ENCODE data around the gene PLPPR3.

The PLPPR3 gene

GRCh38 chr19:811506-812048 lies 10.2 kb downstream of the PLPPR3 start:
- peaks cover 9% of the 10 kb centered on the region for H3K9me3 Mint-ChIP-seq
- H3K4me3 Mint-ChIP-seq, result peak overlapping the region; percentile 14
- DNase-seq (no peak), ATAC-seq (no peak)
- H3K27ac Mint-ChIP-seq, result no peak overlapping the region
- no peaks in the 10 kb centered on the region for H3K27me3 Mint-ChIP-seq
- peaks cover 60% of the 10 kb centered on the region for H3K36me3 Mint-ChIP-seq (ENCODE audit: low read depth)
- peaks cover 7% of the 10 kb centered on the region for H3K4me1 Mint-ChIP-seq

GRCh38 chr19:810883-811489 lies 10.8 kb downstream of the PLPPR3 start:
- no peak for ATAC-seq
- Mint-ChIP-seq H3K4me1 (peaks cover 7% of the 10 kb centered on the region), H3K27me3 (no peaks in the 10 kb centered on the region), H3K27ac (no peak overlapping the region), H3K4me3 (no peak overlapping the region), H3K9me3 (peaks cover 3% of the 10 kb centered on the region), H3K36me3 (ENCODE audit: low read depth) (peaks cover 56% of the 10 kb centered on the region)
- DNase-seq, result no peak

GRCh38 chr19:810077-810855 lies 11.5 kb downstream of the PLPPR3 start:
- ATAC-seq, result no peak
- Mint-ChIP-seq H3K4me1 (peaks cover 7% of the 10 kb centered on the region), H3K36me3 (ENCODE audit: low read depth) (peaks cover 55% of the 10 kb centered on the region), H3K27me3 (no peaks in the 10 kb centered on the region), H3K9me3 (no peaks in the 10 kb centered on the region), H3K4me3 (no peak overlapping the region), H3K27ac (peak overlapping the region; percentile 27)
- no peak for DNase-seq

- Mint-ChIP-seq H3K27me3 (no peaks in the 10 kb centered on the region), H3K4me3 (no peak overlapping the region), H3K9me3 (no peaks in the 10 kb centered on the region), H3K27ac (no peak overlapping the region), H3K4me1 (peaks cover 9% of the 10 kb centered on the region), H3K36me3 (ENCODE audit: low read depth) (peaks cover 57% of the 10 kb centered on the region)
- DNase-seq (no peak), ATAC-seq (no peak)
Measured at GRCh38 chr19:808423-808775, 13.4 kb downstream of the PLPPR3 start.

- no peak for ATAC-seq
- Mint-ChIP-seq H3K36me3 (ENCODE audit: low read depth) (peaks cover 61% of the 10 kb centered on the region), H3K9me3 (no peaks in the 10 kb centered on the region), H3K4me1 (peaks cover 11% of the 10 kb centered on the region), H3K27ac (peak overlapping the region; percentile 2), H3K4me3 (no peak overlapping the region), H3K27me3 (no peaks in the 10 kb centered on the region)
- DNase-seq, result no peak
Measured at GRCh38 chr19:807627-808422, 13.9 kb downstream of the PLPPR3 start.

GRCh38 chr19:806815-807421 lies 14.8 kb downstream of the PLPPR3 start:
- Mint-ChIP-seq H3K9me3 (no peaks in the 10 kb centered on the region), H3K4me3 (no peak overlapping the region), H3K36me3 (ENCODE audit: low read depth) (peaks cover 65% of the 10 kb centered on the region), H3K4me1 (peaks cover 19% of the 10 kb centered on the region), H3K27me3 (no peaks in the 10 kb centered on the region), H3K27ac (peak overlapping the region; percentile 48)
- DNase-seq, result no peak
- no peak for ATAC-seq

GRCh38 chr19:805600-806550 lies 15.9 kb downstream of the PLPPR3 start:
- Mint-ChIP-seq H3K27ac (peak overlapping the region; percentile 35), H3K9me3 (no peaks in the 10 kb centered on the region), H3K27me3 (no peaks in the 10 kb centered on the region), H3K36me3 (ENCODE audit: low read depth) (peaks cover 65% of the 10 kb centered on the region), H3K4me3 (no peak overlapping the region), H3K4me1 (peaks cover 28% of the 10 kb centered on the region)
- no peak for ATAC-seq
- no peak for DNase-seq

- Mint-ChIP-seq H3K27ac (peak overlapping the region; percentile 35), H3K36me3 (ENCODE audit: low read depth) (peaks cover 66% of the 10 kb centered on the region), H3K4me1 (peaks cover 34% of the 10 kb centered on the region), H3K27me3 (no peaks in the 10 kb centered on the region), H3K4me3 (no peak overlapping the region), H3K9me3 (no peaks in the 10 kb centered on the region)
- ATAC-seq, result no peak
- no peak for DNase-seq
Measured at GRCh38 chr19:805166-805551, 16.6 kb downstream of the PLPPR3 start.

GRCh38 chr19:804419-805165 lies 17.2 kb downstream of the PLPPR3 start:
- Mint-ChIP-seq H3K36me3 (ENCODE audit: low read depth) (peaks cover 65% of the 10 kb centered on the region), H3K27ac (no peak overlapping the region), H3K4me1 (peaks cover 38% of the 10 kb centered on the region), H3K9me3 (no peaks in the 10 kb centered on the region), H3K27me3 (no peaks in the 10 kb centered on the region), H3K4me3 (no peak overlapping the region)
- DNase-seq (no peak), ATAC-seq (no peak)

- H3K36me3 Mint-ChIP-seq (ENCODE audit: low read depth), result peaks cover 68% of the 10 kb centered on the region
- H3K9me3 Mint-ChIP-seq, result no peaks in the 10 kb centered on the region
- H3K4me1 Mint-ChIP-seq, result peaks cover 45% of the 10 kb centered on the region
- H3K4me3 Mint-ChIP-seq, result no peak overlapping the region
- H3K27ac Mint-ChIP-seq, result peak overlapping the region; percentile 71
- H3K27me3 Mint-ChIP-seq, result no peaks in the 10 kb centered on the region
- DNase-seq, result no peak
- no peak for ATAC-seq
Measured at GRCh38 chr19:803686-804418, 17.9 kb downstream of the PLPPR3 start.

GRCh38 chr19:803099-803561 lies 18.6 kb downstream of the PLPPR3 start:
- peaks cover 46% of the 10 kb centered on the region for H3K4me1 Mint-ChIP-seq
- peak overlapping the region; percentile 71 for H3K27ac Mint-ChIP-seq
- peaks cover 70% of the 10 kb centered on the region for H3K36me3 Mint-ChIP-seq (ENCODE audit: low read depth)
- ATAC-seq (no peak), DNase-seq (no peak)
- H3K27me3 Mint-ChIP-seq, result no peaks in the 10 kb centered on the region
- H3K9me3 Mint-ChIP-seq, result no peaks in the 10 kb centered on the region
- H3K4me3 Mint-ChIP-seq, result no peak overlapping the region

- ATAC-seq, result no peak
- peaks cover 43% of the 10 kb centered on the region for H3K4me1 Mint-ChIP-seq
- peaks cover 65% of the 10 kb centered on the region for H3K36me3 Mint-ChIP-seq (ENCODE audit: low read depth)
- no peaks in the 10 kb centered on the region for H3K27me3 Mint-ChIP-seq
- H3K9me3 Mint-ChIP-seq, result no peaks in the 10 kb centered on the region
- DNase-seq, result no peak
- H3K27ac Mint-ChIP-seq, result peak overlapping the region; percentile 82
- H3K4me3 Mint-ChIP-seq, result peak overlapping the region; percentile 50
Measured at GRCh38 chr19:802498-803098, 19.2 kb downstream of the PLPPR3 start.

Data from activated naive CD8-positive, alpha-beta T cell treated with anti-CD3 and anti-CD28 coated beads, Interleukin-2, amount 50 U/mL, for 24 hours (primary cell).